ENCODE measurements around the gene CFAP20DC. TPM values are rescaled to one million over a fixed set of nuclear protein-coding genes. Genes with fewer than 3 reads are reported as not detected.
"Not testable (repeated sequence)": the region's sequence is repeated elsewhere in the genome, so short reads cannot be mapped to it uniquely, and the experiment has no call there.

The CFAP20DC gene
- total and polyA plus RNA-seq, 2 of the 13 experiments (the other 11 are each of a cell fraction or from before 2014, with no cell fraction given): not detected

DNA sequence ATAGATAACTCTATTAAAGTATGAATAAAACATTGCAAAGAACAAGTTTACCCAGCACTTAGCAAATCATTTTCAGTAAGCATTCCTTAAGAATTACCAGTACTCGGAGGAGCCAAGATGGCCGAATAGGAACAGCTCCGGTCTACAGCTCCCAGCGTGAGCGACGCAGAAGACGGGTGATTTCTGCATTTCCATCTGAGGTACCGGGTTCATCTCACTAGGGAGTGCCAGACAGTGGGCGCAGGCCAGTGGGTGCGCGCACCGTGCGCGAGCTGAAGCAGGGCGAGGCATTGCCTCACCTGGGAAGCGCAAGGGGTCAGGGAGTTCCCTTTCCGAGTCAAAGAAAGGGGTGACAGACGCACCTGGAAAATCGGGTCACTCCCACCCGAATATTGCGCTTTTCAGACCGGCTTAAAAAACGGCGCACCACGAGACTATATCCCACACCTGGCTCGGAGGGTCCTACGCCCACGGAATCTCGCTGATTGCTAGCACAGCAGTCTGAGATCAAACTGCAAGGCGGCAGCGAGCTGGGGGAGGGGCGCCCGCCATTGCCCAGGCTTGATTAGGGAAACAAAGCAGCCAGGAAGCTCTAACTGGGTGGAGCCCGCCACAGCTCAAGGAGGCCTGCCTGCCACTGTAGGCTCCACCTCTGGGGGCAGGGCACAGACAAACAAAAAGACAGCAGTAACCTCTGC lies 207.6 kb downstream of the CFAP20DC start:
- H3K27me3 ChIP-seq (ENCODE audit: control insufficient read depth in 1 of 2, insufficient read depth in 2 of 2, low read length in 2 of 2); H3K36me3 ChIP-seq (replicated peaks in 1 of 2; ENCODE audit: control insufficient read depth in 1 of 2, insufficient read depth in 2 of 2, low read length in 2 of 2); in situ Hi-C loops (cut with HindIII; ENCODE audit: extremely low pct_ligation_motif_present, low pct_unique_long_range_greater_than_20kb); BruUV-seq (replicated peaks); ATAC-seq; H3K79me2 ChIP-seq (ENCODE audit: insufficient read depth, low read length); CTCF ChIA-PET (ENCODE audit: low intra/inter-chr PET ratio, low total read pairs); DNase-seq (ENCODE audit: low spot score); H4K20me1 ChIP-seq (ENCODE audit: insufficient read depth, low read length); H2AFZ ChIP-seq (ENCODE audit: low read length); intact Hi-C loops (cut with micrococcal nuclease; ENCODE audit: unreplicated experiment); H3K27ac ChIP-seq (ENCODE audit: extremely low read length, insufficient read depth, low read length); H3K9me3 ChIP-seq (ENCODE audit: low read length); FAIRE-seq; H3K4me2 ChIP-seq (ENCODE audit: low read depth, low read length); H3K4me1 ChIP-seq (ENCODE audit: insufficient read depth, low read length); H3K9ac ChIP-seq (ENCODE audit: insufficient read depth, low read depth, low read length); POLR2A ChIA-PET; H3K4me3 ChIP-seq (replicated peaks in 1 of 3; ENCODE audit: insufficient read depth in 1 of 3, low read depth in 2 of 3, low read length in 3 of 3): not testable (repeated sequence)
- WGBS (ENCODE audit: low lambda C conversion rate): 58% methylated on average over 7 of the region's 34 CpGs

DNA sequence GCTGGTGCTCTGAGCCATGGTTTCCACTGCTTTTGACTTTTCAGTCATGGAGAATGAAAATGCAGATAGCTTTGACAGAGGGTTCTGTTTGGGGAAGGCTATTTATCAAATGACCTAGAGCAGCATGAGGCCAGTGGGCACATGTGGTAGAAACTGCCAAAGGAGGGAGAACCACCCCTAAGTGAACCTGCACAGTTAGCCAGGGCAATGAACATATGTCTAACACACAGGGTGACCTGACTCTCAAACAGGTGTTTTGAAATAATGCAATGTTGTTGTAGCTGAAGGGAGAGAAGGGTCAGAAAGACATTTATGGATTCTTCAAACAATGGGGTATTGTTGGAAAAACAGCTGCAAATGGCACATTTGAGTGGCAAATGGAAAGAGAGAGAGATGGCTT lies 208.9 kb downstream of the CFAP20DC start:
- no peak for ATAC-seq
- no peaks in the 10 kb centered on the region for H3K79me2 ChIP-seq (ENCODE audit: insufficient read depth, low read length)

More for the DNA sequence above, 208.9 kb downstream of the CFAP20DC start:
- no peaks in the 10 kb centered on the region for H3K36me3 ChIP-seq (replicated peaks in 1 of 2; ENCODE audit: control insufficient read depth in 1 of 2, insufficient read depth in 2 of 2, low read length in 2 of 2)
- no peaks in the 10 kb centered on the region; a peak in 1 of 5 replicates for H3K27me3 ChIP-seq (ENCODE audit: control insufficient read depth in 1 of 2, insufficient read depth in 2 of 2, low read length in 2 of 2)
- no peak overlapping the region for H2AFZ ChIP-seq (ENCODE audit: low read length)
- H3K4me3 ChIP-seq (replicated peaks in 1 of 3; ENCODE audit: insufficient read depth in 1 of 3, low read depth in 2 of 3, low read length in 3 of 3): no peak overlapping the region
- H3K9me3 ChIP-seq (ENCODE audit: low read length): no peaks in the 10 kb centered on the region
- no peak overlapping the region for H3K9ac ChIP-seq (ENCODE audit: insufficient read depth, low read depth, low read length)
- no TSS peak for BruUV-seq (replicated peaks)
- ChIA-PET POLR2A (no interaction called here), CTCF (ENCODE audit: low intra/inter-chr PET ratio, low total read pairs) (no interaction called here)
- in situ Hi-C loops (cut with HindIII; ENCODE audit: extremely low pct_ligation_motif_present, low pct_unique_long_range_greater_than_20kb) (no loop called here), intact Hi-C loops (cut with micrococcal nuclease; ENCODE audit: unreplicated experiment) (no loop called here)
- FAIRE-seq: no peak
- H4K20me1 ChIP-seq (ENCODE audit: insufficient read depth, low read length): no peaks in the 10 kb centered on the region
- no peak overlapping the region for H3K4me2 ChIP-seq (ENCODE audit: low read depth, low read length)
- H3K27ac ChIP-seq (ENCODE audit: extremely low read length, insufficient read depth, low read length): no peak overlapping the region
- H3K4me1 ChIP-seq (ENCODE audit: insufficient read depth, low read length): no peaks in the 10 kb centered on the region
- TF ChIP-seq RBM22 (optimal IDR thresholded peaks at IDR 0.05; ENCODE audit: low read length) (no peak), ZNF878 (CRISPR knock-in tag; IDR thresholded peaks at IDR 0.05) (no peak), EEA1 (CRISPR knock-in tag; IDR thresholded peaks at IDR 0.05; ENCODE audit: borderline replicate concordance) (no peak), RBFOX2 (IDR thresholded peaks at IDR 0.05; ENCODE audit: low read depth, low read length) (no peak), SOX5 (CRISPR knock-in tag; IDR thresholded peaks at IDR 0.05; ENCODE audit: borderline replicate concordance) (no peak), MAF1 (CRISPR knock-in tag; IDR thresholded peaks at IDR 0.05; ENCODE audit: borderline replicate concordance) (no peak), SP1 (IDR thresholded peaks at IDR 0.05) (no peak), SP1 (CRISPR knock-in tag; IDR thresholded peaks at IDR 0.05) (no peak)
- TF ChIP-seq, protein P1, sequence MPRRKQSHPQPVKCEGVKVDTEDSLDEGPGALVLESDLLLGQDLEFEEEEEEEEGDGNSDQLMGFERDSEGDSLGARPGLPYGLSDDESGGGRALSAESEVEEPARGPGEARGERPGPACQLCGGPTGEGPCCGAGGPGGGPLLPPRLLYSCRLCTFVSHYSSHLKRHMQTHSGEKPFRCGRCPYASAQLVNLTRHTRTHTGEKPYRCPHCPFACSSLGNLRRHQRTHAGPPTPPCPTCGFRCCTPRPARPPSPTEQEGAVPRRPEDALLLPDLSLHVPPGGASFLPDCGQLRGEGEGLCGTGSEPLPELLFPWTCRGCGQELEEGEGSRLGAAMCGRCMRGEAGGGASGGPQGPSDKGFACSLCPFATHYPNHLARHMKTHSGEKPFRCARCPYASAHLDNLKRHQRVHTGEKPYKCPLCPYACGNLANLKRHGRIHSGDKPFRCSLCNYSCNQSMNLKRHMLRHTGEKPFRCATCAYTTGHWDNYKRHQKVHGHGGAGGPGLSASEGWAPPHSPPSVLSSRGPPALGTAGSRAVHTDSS (CRISPR knock-in tag; conservative IDR thresholded peaks at IDR 0.05): no peak
- TF ChIP-seq, protein P2, sequence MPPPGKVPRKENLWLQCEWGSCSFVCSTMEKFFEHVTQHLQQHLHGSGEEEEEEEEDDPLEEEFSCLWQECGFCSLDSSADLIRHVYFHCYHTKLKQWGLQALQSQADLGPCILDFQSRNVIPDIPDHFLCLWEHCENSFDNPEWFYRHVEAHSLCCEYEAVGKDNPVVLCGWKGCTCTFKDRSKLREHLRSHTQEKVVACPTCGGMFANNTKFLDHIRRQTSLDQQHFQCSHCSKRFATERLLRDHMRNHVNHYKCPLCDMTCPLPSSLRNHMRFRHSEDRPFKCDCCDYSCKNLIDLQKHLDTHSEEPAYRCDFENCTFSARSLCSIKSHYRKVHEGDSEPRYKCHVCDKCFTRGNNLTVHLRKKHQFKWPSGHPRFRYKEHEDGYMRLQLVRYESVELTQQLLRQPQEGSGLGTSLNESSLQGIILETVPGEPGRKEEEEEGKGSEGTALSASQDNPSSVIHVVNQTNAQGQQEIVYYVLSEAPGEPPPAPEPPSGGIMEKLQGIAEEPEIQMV (CRISPR knock-in tag; IDR thresholded peaks at IDR 0.05; ENCODE audit: low read depth): no peak
- no peak for DNase-seq (ENCODE audit: low spot score)

Measured in HepG2 (cell line).